ENCODE measurements around the gene IGSF5. TPM values are rescaled to one million over a fixed set of nuclear protein-coding genes. Genes with fewer than 3 reads are reported as not detected.
A peak's percentile ranks its signal among the peaks of the same experiment; 100 is the strongest.
"Not testable (repeated sequence)": the region's sequence is repeated elsewhere in the genome, so short reads cannot be mapped to it uniquely, and the experiment has no call there.

IGSF5 gene
- total RNA-seq, 1 donor from 2014 or later: 0.94 TPM

DNA sequence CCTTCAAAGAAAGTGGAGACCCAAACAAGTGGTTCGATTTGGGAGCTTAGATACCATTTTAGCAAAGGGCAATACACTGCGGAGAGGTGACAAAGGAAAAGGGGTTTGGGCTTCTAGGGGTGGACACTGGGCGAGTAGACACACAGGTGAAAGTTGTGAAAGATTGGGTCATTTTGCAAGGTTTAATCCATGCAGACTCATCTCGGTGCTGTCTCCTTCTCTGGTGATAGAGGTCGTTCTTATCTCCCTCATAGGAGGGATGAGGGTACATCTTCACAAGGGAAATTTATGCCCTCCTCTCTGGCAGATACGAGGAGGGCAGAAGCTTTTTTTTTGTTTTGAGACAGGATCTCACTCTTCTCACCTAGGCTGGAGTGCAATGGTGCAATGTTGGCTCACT, 6.4 kb upstream of the IGSF5 start:
- DNase-seq (ENCODE audit: low read depth): no peak

DNA sequence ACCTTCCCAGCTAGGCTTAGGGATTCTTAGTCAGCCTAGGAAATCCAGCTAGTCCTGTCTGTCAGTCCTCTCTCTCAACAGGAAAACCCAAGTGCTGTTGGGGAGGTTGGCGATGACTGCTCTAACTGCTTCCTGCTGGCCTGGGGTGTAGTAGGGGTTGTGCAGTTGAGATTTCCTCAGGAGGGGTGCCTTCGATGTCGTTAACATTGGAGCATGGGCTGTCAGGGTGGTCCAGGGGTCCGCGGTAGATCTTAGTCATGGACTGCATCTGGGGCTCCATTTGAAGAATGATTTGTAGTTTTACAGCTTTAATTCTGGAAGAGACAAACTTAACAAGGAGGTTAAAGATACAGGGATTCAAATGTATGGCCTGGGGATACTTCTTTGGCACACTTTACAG, 5.5 kb upstream of the IGSF5 start:
- not testable (repeated sequence) for DNase-seq (ENCODE audit: low read depth)

DNA sequence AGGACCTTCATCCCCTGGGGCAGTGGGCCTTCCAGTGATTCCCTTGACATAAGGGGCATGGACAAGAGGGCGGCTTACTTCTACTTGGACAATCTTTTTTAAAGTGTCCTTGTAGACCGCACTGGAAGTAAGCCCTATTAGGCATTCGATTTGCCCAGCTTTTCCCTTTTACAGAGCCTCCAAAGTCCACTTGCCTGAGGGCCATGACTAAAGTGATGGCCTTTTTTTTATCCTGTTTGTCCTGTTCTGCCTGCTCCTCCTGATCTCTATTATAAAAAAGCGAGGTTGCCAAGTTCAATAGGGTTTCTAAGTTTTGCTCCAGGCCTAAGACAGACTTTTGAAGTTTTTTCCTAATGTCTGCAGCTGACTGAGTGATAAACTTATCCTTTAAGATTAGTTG, 2.4 kb upstream of the IGSF5 start:
- not testable (repeated sequence) for DNase-seq (ENCODE audit: low read depth)

DNA sequence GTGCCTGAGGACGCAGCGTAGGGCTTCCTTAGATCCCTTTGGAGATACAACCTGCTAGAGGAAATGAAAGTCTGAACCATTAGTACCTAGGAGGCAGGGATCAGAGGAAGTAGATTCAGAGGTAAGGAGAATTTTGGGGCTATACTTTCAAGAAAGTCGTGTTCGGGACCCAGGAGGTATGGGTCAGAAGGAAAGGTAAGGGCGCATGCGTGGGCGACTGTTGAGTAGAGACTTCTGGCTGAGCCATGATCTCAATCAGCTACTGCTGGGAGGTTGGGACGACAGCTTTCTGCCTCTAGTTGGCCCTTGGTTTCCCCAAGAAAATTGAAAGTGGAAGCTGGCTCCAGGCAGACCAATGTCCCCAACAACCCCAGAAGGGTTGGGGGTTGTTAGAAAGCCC, 349 bp downstream of the IGSF5 start:
- not testable (repeated sequence) for DNase-seq (ENCODE audit: low read depth)

DNA sequence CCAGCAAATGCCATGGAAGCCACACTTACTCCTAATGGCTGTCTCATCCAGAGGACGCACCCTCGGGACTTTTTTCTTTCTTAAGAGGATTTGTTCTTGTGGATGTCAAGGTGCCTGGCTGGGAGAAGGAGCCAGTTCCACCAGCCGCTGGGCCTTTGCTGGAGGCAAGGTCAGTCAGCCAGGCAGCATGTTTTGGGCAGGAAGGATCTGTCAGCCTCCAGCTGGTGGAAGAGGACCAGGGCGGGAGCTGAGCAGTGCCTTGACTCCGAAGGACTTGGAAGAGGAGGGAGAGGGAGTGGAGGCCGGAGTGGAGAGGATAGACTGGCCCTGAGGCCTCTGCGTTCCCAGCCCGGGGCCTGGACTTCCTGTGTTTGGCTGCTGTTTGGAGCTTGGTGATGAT, 5.7 kb downstream of the IGSF5 start:
- DNase-seq (ENCODE audit: low read depth): no peak

DNA sequence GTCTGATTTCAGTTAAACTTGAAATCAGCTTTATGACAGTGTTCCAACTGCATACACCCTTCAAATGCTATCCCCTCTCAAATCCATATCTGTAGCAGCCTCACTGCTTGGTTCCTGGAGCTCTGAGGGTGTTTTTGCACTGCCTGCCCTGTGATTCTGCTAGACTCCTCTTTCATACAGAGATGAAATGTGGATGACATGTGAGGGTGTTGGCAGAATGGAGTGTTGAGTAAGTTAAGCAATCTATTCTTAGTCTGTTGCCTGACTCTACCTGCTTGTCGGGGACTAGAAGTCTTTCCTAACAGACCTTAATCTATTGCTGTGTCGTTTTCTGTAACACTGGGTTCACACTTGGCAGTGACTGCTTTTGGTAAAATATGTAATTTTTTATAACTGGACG, 9.8 kb downstream of the IGSF5 start:
- DNase-seq (ENCODE audit: low read depth): no peak

DNA sequence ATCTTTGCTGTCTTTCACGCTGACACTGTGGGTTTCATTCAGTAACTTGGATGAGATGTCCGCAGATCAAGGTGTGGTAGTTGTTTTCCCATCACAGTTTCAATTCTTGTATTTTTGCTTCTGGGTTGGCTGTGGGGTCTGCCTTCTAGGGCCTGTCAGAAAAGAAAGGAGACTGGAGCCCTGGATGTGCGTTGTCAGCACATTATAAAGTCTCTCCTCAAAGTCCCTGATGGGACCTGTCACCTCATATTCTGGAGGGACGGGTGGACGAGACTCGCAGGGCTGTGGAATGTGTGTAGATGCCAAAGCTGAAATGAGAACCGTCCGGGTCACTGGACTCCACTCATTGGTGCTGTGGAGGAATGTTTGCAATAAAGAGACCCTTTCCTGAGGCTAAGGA, 11.3 kb downstream of the IGSF5 start:
- DNase-seq (ENCODE audit: low read depth): no peak

DNA sequence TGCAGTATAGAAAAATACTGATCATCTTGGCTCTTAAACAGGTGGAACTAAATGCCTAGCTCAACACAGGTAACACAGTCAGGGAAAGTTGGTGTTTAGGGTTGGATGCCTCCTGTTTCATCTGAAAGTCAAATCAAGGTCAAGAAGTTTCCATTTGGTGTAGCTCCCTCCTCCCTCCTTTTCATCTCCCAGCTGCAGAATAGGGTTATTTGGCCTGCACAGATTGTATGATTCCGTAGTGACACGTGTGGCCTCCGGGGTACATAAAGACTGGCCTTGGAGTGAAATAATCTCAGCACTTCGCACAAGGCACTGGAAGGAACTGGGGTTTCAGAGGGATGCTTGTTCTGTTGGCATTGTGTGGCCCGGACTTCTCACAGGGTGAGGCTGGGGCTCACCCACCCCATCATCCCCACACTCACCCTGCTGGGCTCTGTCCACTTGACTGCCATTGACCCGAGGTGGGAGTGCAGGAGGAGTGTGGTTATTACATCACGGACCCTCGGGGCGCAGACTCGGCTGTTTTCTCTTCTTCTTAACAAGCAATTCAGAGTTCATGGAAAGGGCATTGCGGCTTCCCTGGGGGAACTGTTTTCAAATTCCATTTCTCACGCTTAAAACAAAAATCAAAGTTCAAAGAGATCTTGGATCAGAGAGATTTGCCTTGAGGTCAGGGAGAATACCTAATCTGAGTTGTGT, 18.4 kb downstream of the IGSF5 start:
- peak; percentile 65 for DNase-seq (ENCODE audit: low read depth)

DNA sequence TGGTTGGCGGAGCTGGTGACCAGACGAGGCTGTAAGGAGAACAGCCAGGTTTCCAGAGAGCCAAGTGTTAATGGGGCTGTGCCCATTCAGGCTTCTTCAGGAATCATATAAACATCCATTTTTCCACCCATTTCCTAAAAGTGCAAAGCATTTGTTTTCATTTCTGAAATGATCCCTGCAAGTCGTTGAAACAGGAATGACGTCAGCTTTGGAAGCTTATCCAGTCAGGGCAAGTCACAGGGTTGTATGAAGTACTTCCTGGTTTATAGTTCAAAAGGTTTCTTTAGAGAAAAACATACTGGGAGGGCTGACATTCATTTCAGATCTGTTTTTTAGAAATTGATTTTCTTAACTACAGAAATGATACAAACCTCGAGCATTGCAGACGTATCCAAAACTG, 29.2 kb downstream of the IGSF5 start:
- DNase-seq (ENCODE audit: low read depth): no peak

DNA sequence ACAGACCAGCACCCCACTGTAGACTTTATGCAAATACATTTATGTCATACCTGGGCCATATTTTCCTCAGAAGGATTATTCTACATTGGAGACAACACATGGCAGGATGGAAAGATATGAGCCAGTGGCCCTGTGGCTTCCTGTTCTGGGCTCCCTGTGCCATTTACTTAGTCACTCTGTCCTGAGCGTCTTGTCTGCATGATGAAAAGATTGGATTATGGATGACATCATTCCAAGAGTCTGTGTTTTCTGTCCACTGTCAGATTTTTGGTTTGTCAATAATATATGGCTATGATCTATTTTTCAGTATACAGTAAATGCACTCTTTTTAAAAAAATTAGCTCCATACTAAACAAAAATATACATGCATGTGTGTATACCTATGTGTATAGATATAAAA, 30.8 kb downstream of the IGSF5 start:
- no peak for DNase-seq (ENCODE audit: low read depth)

DNA sequence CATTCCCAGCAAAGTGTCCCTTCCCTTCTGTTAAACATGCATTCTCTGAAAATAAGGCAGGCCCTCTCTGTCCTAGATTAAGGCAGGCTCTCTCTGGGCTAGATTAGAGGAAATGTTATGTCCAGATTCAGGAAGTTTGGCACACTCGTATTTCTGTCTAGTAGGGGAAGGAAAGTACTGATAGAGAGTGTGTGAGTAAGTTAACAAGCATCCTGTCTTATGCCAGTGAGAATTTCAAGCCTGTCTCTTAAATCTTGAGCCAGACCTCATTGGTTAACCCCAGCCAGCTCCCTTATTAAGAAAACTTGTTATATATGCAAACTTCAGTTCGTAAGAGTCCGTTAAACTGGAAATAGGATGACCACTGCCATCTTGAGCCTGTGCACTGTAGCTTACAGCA, 31.6 kb downstream of the IGSF5 start:
- DNase-seq (ENCODE audit: low read depth): no peak

DNA sequence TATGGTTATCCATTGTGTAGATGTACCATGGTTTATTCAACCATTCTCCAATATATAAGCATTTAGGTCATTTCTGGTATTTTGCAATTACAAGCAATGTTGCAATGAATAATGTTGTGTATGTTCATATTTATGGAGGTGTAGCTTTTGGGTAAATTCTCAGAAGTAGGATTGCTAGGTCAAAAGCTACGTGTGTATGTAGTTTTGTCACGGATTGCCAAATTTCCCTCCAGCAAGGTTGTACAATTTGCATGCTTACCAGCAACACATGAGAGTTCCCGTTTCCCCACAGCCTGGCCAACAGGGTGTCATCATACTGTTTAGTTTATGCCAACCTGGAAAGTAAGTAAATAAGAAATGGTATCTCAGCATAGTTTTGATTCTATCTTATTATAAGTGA, 36.3 kb downstream of the IGSF5 start:
- no peak for DNase-seq (ENCODE audit: low read depth)

DNA sequence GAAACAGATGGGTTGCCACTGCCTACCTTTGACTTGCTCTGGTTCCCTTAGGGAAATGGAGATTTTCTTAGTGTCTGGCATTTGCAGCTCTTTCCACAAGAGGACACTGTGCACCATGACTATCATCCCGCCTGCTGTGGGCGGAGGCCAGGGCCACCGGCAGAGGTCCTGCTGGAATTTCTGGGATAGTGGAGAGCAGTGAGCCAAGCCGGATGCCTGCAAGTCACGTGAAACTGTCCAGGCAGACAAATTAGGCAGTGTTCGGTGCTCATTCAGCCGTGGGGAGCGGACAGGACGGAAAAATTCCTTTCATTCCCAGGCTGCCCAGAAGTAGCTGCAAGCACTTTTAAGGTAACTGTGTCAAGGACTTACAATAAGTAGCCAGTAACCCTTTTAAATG, 43.4 kb downstream of the IGSF5 start:
- DNase-seq (ENCODE audit: low read depth): peak; percentile 96

DNA sequence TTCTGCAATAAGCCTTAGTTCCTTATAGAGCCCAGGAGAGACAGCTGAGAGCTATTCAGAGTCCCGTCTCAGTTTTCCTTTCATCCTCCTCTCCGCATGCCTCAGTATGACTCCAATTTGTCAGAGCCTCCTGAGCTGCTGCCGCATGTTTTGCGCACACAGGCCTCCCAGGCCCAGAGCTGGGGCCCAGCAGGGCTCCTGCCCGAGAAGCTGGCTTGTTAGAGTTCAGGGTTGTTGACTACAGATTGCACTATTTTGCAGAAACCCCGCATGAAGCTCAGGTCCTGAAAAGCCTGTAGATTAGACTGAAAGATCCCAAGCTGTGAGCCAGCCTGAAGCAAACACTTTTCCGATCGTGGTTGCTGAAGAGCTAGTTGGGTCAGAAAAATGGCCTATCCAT, 51.5 kb downstream of the IGSF5 start:
- no peak for DNase-seq (ENCODE audit: low read depth)

DNA sequence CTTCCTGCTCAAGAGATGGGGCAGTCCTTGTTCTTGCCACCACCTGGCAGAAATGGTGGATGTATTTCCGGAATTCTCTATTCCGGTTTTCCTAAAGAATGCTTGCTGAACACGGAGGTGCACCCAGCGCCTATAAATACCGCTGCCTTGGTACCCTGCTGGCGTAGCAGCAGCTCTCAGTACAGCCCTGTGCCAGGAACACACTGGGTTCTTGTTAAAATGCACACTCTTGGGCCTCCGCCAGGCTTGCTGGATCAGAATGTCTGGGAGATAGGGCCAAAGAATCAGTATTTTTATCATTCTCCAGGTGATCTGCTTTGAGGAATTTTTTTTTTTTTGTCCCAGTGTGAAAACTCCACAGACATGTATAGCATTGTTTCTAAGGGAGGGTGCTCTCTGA, 54.2 kb downstream of the IGSF5 start:
- DNase-seq (ENCODE audit: low read depth): no peak

DNA sequence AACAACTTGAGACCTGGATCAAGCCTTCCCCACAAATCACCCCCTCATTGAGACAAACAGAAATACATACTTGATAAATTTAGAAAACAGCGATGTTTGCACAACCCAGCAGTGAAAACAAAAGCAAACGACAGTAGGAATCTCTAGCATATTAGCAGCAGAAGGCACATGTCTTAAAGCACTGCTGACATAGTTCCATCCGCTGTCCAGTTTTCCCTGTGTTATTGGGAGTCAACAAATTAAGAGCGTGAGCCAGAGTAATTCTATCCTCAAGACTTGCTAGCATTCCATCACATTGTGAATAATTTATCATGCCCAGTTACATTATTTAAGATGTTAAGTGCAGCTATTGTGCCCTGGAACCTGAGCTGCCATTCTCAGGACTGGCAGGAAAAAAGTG, 55.3 kb downstream of the IGSF5 start:
- DNase-seq (ENCODE audit: low read depth): no peak

DNA sequence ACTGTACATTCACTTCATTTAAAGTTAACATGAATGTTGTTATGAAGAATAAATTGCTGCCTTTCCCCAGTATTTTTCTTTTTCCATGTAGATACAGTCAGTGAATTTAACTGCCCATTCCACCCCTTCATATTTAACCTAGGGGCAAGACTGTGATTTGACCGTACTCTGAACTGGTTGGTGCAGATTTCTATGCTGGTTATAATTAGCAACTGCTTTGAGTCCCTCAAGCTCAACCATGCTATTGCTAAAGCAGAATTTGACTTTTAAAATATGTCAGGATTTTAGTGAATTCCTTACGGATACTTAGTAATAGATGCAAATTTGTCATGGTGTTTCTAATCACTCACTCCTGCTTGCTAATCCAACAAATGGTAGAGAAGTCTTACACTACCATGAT, 57.2 kb downstream of the IGSF5 start:
- DNase-seq (ENCODE audit: low read depth): no peak

DNA sequence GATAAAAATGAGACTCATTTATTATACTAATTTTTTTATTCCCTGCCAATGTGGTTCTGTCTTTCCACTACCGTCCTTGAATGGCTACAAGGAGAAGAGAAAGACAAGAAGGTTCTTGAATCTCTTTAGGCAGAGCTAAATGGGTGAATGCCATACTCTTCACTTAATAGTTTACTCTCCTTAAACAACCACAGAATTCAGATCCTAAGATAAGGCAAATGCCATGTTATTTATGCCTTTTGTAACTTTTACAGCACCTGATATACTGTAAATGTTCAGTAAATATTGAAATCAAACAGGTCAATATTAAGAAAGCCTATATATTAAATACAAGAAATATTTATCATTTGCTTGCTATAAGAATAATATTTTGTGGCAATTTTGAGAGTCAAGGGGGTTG, 58.4 kb downstream of the IGSF5 start:
- no peak for DNase-seq (ENCODE audit: low read depth)

DNA sequence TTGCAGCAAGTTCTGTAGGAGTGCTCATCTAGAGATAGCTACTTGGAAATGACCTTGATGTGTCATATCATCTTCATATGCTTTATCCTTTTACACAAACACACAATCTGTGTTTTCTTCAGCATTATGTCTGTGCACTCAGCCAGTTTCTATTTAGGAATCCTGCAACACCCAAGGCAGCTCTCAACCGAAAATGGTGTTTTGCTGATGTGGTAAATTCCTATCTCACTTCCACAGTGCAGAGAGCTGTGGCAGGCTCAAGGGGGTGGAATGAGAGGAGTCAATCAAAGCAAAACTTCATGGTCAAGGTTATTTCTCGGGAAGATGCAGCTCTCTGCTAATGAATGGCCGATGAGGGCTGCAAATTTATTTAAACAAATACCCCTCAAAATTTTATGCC, 59.3 kb downstream of the IGSF5 start:
- DNase-seq (ENCODE audit: low read depth): no peak

DNA sequence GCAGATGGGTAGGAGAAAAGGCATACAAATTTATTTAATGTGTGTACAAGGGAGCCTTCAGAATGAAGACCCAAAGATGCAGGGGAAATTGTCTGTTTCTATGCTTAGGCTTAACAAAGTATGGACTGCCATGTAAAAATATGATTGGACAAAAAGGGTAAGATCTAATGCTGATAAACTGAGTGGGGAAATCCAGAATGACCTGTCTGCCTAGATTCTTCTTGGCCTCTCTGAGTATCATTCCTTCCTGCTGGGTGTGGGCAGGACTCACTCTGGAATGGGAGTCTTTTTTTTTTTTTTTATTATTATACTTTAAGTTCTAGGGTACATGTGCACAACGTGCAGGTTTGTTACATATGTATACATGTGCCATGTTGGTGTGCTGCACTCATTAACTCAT, 61.0 kb downstream of the IGSF5 start:
- peak; percentile 4 for DNase-seq (ENCODE audit: low read depth)

DNA sequence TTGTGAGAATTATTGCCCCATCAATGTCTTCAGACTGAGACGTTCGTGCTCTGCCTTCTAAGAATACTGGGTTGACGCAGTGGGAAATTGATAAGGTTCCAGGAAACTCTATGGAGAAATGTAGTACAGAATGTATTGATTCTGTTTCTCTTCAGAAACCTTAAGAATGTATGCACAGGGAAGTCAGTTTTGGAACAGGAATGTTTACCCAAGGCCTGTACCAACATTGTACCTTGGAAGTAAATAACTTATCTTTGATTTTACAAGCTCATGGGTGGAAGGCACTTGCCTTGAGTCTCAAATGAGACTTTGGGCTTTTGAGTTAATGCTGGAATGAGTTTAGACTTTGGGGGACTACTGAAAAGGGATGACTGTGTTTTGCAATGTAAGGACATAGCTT, 62.8 kb downstream of the IGSF5 start:
- no peak for DNase-seq (ENCODE audit: low read depth)

DNA sequence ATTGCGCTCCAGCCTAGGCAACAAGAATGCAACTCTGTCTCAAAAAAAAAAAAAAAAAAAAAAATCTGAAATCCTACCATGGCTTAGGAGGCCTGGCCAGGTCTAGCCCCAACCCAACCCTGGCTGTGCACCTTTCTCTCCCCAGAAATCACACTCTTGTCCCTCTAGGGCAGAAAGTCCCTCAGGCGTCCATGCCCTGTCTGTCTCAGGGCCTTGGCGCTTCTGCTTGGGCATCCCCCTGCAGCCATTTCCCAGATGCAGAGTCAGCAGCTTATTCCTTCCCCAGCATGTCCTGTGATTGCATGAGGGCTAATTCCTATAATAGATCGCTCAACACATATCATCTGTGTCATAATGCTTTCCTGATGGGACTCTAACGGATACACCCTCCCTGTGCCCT, 65.0 kb downstream of the IGSF5 start:
- DNase-seq (ENCODE audit: low read depth): no peak

DNA sequence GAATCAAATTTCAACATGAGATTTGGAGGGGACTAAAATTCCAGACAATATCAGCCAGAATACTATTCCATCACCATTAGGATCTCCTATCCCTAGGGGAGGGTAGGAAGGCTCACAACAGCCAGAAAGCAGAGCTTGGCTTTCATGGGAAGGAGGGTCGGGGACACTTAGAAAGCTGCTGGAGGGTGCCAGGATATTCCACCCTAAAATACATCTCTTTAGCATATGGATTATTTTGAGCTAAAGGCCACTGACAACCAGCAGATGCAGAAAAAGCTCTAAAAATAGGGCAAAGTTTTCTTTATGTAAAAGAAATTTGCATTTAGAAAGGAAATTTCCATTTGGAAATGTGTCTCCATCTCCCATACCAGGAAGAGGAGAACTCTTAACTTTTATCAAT, 68.0 kb downstream of the IGSF5 start:
- DNase-seq (ENCODE audit: low read depth): no peak

DNA sequence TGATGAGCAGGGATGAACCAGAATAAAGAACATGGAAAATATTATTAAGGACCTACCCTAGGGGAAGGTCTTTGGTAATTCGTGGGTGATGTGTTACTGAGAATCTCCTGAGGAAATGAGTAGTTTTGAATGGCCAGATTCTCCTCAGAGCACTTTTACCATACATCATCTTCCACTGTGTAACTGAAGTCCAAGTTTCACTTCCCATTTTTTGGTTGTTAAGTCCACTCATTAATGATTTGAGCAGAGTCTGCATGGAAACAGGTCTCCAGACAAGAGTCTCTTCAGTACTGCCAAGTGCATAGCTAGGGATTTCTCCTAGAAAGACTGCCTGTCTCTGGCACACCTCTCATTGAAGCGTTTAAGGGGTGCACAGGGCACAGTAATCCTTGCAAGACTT, 73.6 kb downstream of the IGSF5 start:
- no peak for DNase-seq (ENCODE audit: low read depth)

DNA sequence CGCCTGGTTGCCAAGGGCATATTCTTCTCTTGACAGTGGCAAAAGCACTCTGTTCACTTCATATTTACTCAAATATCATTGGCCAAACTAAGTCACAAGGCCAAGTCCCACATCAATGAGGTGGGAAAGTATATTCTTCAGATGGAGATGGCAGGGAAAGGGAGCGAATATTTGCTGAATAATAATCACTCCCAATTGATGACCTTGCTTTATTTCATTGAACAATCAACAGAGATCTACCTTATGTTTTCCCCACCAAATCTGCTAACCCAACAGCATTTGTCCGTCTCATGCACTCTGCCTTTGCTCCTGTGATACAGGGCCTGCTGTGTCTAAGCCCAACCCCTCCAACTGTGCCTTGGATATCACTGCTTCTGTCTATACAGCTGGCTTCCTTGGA, 77.1 kb downstream of the IGSF5 start:
- no peak for DNase-seq (ENCODE audit: low read depth)
